ENCODE results near the gene TANGO6. TPM values are rescaled to one million over a fixed set of nuclear protein-coding genes. Genes with fewer than 3 reads are reported as not detected.

Gene TANGO6
- total and polyA plus RNA-seq, 2 of the 8 experiments (the other 6 are each of a cell fraction or from before 2014, with no cell fraction given): 5.0 to 19.5 TPM

GRCh38 chr16:68994324-68994723 is 151.0 kb downstream of the TANGO6 start (continued):
- no peak for TF ChIP-seq CHD2 (IDR thresholded peaks at IDR 0.05; ENCODE audit: low read length)
- TF ChIP-seq CBX8 (IDR thresholded peaks at IDR 0.05; ENCODE audit: borderline replicate concordance, low read depth, low read length): no peak
- no peak for TF ChIP-seq TAF7 (optimal IDR thresholded peaks at IDR 0.05; ENCODE audit: borderline replicate concordance, low read depth, low read length)
- TF ChIP-seq, protein P1, sequence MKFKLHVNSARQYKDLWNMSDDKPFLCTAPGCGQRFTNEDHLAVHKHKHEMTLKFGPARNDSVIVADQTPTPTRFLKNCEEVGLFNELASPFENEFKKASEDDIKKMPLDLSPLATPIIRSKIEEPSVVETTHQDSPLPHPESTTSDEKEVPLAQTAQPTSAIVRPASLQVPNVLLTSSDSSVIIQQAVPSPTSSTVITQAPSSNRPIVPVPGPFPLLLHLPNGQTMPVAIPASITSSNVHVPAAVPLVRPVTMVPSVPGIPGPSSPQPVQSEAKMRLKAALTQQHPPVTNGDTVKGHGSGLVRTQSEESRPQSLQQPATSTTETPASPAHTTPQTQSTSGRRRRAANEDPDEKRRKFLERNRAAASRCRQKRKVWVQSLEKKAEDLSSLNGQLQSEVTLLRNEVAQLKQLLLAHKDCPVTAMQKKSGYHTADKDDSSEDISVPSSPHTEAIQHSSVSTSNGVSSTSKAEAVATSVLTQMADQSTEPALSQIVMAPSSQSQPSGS (IDR thresholded peaks at IDR 0.05; ENCODE audit: low read length): no peak
- TF ChIP-seq SIRT6 (IDR thresholded peaks at IDR 0.05; ENCODE audit: low read length): no peak
- no peak for TF ChIP-seq PHF8 (conservative IDR thresholded peaks at IDR 0.05; ENCODE audit: low read depth, low read length)
- no peak for TF ChIP-seq SP2 (IDR thresholded peaks at IDR 0.05; ENCODE audit: low read length)
